DMS153 treated with DMSO at 0.1 percent for 48 hours (cell line): ENCODE results near the gene CCDC86.
"Not testable (repeated sequence)": the region's sequence is repeated elsewhere in the genome, so short reads cannot be mapped to it uniquely, and the experiment has no call there.

Experiments
- DNase-seq: peaks from one replicate; lab custom pipeline; 2025; ENCODE audit not compliant: unreplicated experiment; lab: John Stamatoyannopoulos, UW

Gene CCDC86

GRCh38 chr11:60841797-60842667 is at the start of gene CCDC86:
TSS of gene CCDC86 (plus strand) at chr11:60842113. CDS start at chr11:60842125, 12 bp downstream.
- peak; percentile 79 for DNase-seq

GRCh38 chr11:60792521-60792920 is 49.4 kb upstream of the CCDC86 start:
- no peak for DNase-seq

- DNase-seq: no peak
These were observed 46.6 kb upstream of the CCDC86 start for GRCh38 chr11:60795291-60795690.

- no peak for DNase-seq
These were observed 43.9 kb upstream of the CCDC86 start for GRCh38 chr11:60797846-60798630.

GRCh38 chr11:60798631-60799030 is 43.3 kb upstream of the CCDC86 start:
- no peak for DNase-seq

GRCh38 chr11:60801194-60801593 is 40.7 kb upstream of the CCDC86 start:
- DNase-seq: no peak

- DNase-seq: no peak
These were observed 38.5 kb upstream of the CCDC86 start for GRCh38 chr11:60803273-60803936.

GRCh38 chr11:60809249-60809648 is 32.7 kb upstream of the CCDC86 start:
- DNase-seq: no peak

GRCh38 chr11:60809691-60810090 is 32.2 kb upstream of the CCDC86 start:
- DNase-seq: no peak

GRCh38 chr11:60810151-60810550 is 31.8 kb upstream of the CCDC86 start:
- DNase-seq: no peak

GRCh38 chr11:60810569-60810968 is 31.3 kb upstream of the CCDC86 start:
- DNase-seq: peak; percentile 9

- DNase-seq: no peak
These were observed 28.6 kb upstream of the CCDC86 start for GRCh38 chr11:60813324-60813723.

- no peak for DNase-seq
These were observed 27.8 kb upstream of the CCDC86 start for GRCh38 chr11:60814112-60814511.

- no peak for DNase-seq
These were observed 25.2 kb upstream of the CCDC86 start for GRCh38 chr11:60816590-60817157.

GRCh38 chr11:60818057-60818456 is 23.9 kb upstream of the CCDC86 start:
- no peak for DNase-seq

GRCh38 chr11:60821827-60822599 is 19.9 kb upstream of the CCDC86 start:
- no peak for DNase-seq

- DNase-seq: not testable (repeated sequence)
These were observed 18.1 kb upstream of the CCDC86 start for GRCh38 chr11:60823745-60824306.

- DNase-seq: no peak
These were observed 16.8 kb upstream of the CCDC86 start for GRCh38 chr11:60825118-60825517.

GRCh38 chr11:60825790-60826189 is 16.1 kb upstream of the CCDC86 start:
- DNase-seq: no peak

GRCh38 chr11:60830478-60831142 is 11.3 kb upstream of the CCDC86 start:
- DNase-seq: no peak
